Stimulated activated CD8-positive, alpha-beta memory T cell treated with anti-CD3 and anti-CD28 coated beads, Interleukin-15, amount 100 ng/mL, for 4 hours (primary cell): ENCODE data around the gene COX20.

Experiments
- DNase-seq, 2 donors: peaks; one replicate each; pipeline ENCODE4 v3.0.0-alpha.2; 2020; ENCODE audit warnings: low read depth in 2 of 2

The COX20 gene

GRCh38 chr1:244851546-244852231 is 16.2 kb downstream of the COX20 start:
- no peak for DNase-seq

GRCh38 chr1:244852694-244853093 is 17.2 kb downstream of the COX20 start:
- DNase-seq = no peak

GRCh38 chr1:244854166-244854565 is 18.7 kb downstream of the COX20 start:
- DNase-seq = no peak

- no peak for DNase-seq
These were observed 19.6 kb downstream of the COX20 start for GRCh38 chr1:244854865-244855578.

GRCh38 chr1:244857761-244858160 is 22.3 kb downstream of the COX20 start:
- DNase-seq = no peak

GRCh38 chr1:244858357-244858756 is 22.9 kb downstream of the COX20 start:
- DNase-seq = no peak

GRCh38 chr1:244860078-244860477 is 24.6 kb downstream of the COX20 start:
- DNase-seq = no peak

- DNase-seq = no peak
These were observed 25.6 kb downstream of the COX20 start for GRCh38 chr1:244860914-244861610.

GRCh38 chr1:244861683-244862082 is 26.2 kb downstream of the COX20 start:
- no peak for DNase-seq

- no peak for DNase-seq
These were observed 26.9 kb downstream of the COX20 start for GRCh38 chr1:244862354-244862698.

- peak; percentile 95 to 96 for DNase-seq
These were observed 27.4 kb downstream of the COX20 start for GRCh38 chr1:244862699-244863490.

GRCh38 chr1:244863491-244864252 is 28.2 kb downstream of the COX20 start:
- peak in 1 of 2 donors; percentile 20 for DNase-seq

GRCh38 chr1:244864253-244865027 is 29.0 kb downstream of the COX20 start, which contains the start of gene HNRNPU:
TSS of gene HNRNPU (minus strand) at chr1:244864543. CDS start at chr1:244864307, 236 bp downstream.
- DNase-seq = peak; percentile 89 to 96

GRCh38 chr1:244865028-244865371 is 29.5 kb downstream of the COX20 start:
- DNase-seq = no peak

- DNase-seq = no peak
These were observed 30.4 kb downstream of the COX20 start for GRCh38 chr1:244865820-244866219.

GRCh38 chr1:244866355-244866754 is 30.9 kb downstream of the COX20 start:
- DNase-seq = no peak

GRCh38 chr1:244868484-244869363 is 33.3 kb downstream of the COX20 start:
- DNase-seq = no peak

GRCh38 chr1:244869364-244869827 is 33.9 kb downstream of the COX20 start:
- DNase-seq = no peak

- DNase-seq = no peak
These were observed 34.5 kb downstream of the COX20 start for GRCh38 chr1:244869950-244870349.
